Fibroblast of skin of back (primary cell): Measurements from ENCODE around the gene DNMT1. TPM values are rescaled to one million over a fixed set of nuclear protein-coding genes. Genes with fewer than 3 reads are reported as not detected.
A peak's percentile ranks its signal among the peaks of the same experiment; 100 is the strongest.
"Not testable (repeated sequence)": the region's sequence is repeated elsewhere in the genome, so short reads cannot be mapped to it uniquely, and the experiment has no call there.

Experiments
- DNase-seq: peaks from one replicate; pipeline ENCODE4 v3.0.0-alpha.2; 2013
- polyA plus RNA-seq, 2 experiments: library from polyadenylated mRNA; unstranded; fragments of 120-200 nt; gene quantifications; one replicate each; pipeline ENCODE4 v1.2.1, GENCODE V29; 2013; ENCODE audit not compliant: insufficient read length in 2 of 2

The DNMT1 gene
- polyA plus RNA-seq (2013, experiment 1 of 2; ENCODE audit: insufficient read length) = 101 TPM
- 36.0 TPM for polyA plus RNA-seq (2013, experiment 2 of 2; ENCODE audit: insufficient read length)

GRCh38 chr19:10194500-10195198 lies at the start of gene DNMT1:
Gene DNMT1 (minus strand): TSS chr19:10194953. CDS start chr19:10194899, 54 bp downstream.
- peak; percentile 96 for DNase-seq

GRCh38 chr19:10243606-10244005 lies 48.9 kb upstream of the DNMT1 start:
- DNase-seq = no peak

- DNase-seq = not testable (repeated sequence)
Observed at GRCh38 chr19:10241826-10242449, 47.2 kb upstream of the DNMT1 start.

- DNase-seq = peak; percentile 64
Observed at GRCh38 chr19:10238172-10238783, 43.5 kb upstream of the DNMT1 start.

GRCh38 chr19:10237702-10238101 lies 42.9 kb upstream of the DNMT1 start:
- no peak for DNase-seq

GRCh38 chr19:10235409-10235808 lies 40.7 kb upstream of the DNMT1 start:
- not testable (repeated sequence) for DNase-seq

- DNase-seq = no peak
Observed at GRCh38 chr19:10235003-10235402, 40.2 kb upstream of the DNMT1 start.

GRCh38 chr19:10233946-10234345 lies 39.2 kb upstream of the DNMT1 start:
- DNase-seq = no peak

GRCh38 chr19:10231612-10232228 lies 37.0 kb upstream of the DNMT1 start:
- no peak for DNase-seq

GRCh38 chr19:10230861-10231611 lies 36.3 kb upstream of the DNMT1 start, which contains the start of gene S1PR2:
Gene S1PR2 (minus strand): TSS chr19:10231331. CDS start chr19:10224905, 6,426 bp downstream.
- DNase-seq = peak; percentile 80

GRCh38 chr19:10230173-10230860 lies 35.6 kb upstream of the DNMT1 start:
- peak; percentile 48 for DNase-seq

- peak; percentile 47 for DNase-seq
Observed at GRCh38 chr19:10228920-10229319, 34.2 kb upstream of the DNMT1 start.

- no peak for DNase-seq
Observed at GRCh38 chr19:10228393-10228792, 33.6 kb upstream of the DNMT1 start.

- DNase-seq = peak; percentile 26
Observed at GRCh38 chr19:10227026-10227971, 32.5 kb upstream of the DNMT1 start.

GRCh38 chr19:10226376-10227025 lies 31.7 kb upstream of the DNMT1 start:
- peak; percentile 80 for DNase-seq

GRCh38 chr19:10226021-10226375 lies 31.2 kb upstream of the DNMT1 start:
- DNase-seq = no peak

GRCh38 chr19:10224337-10224736 lies 29.6 kb upstream of the DNMT1 start:
- DNase-seq = no peak

- DNase-seq = no peak
Observed at GRCh38 chr19:10223488-10224213, 28.9 kb upstream of the DNMT1 start.

GRCh38 chr19:10222201-10222890 lies 27.6 kb upstream of the DNMT1 start:
- DNase-seq = no peak
